Stimulated activated CD4-positive, alpha-beta T cell treated with anti-CD3 and anti-CD28 coated beads, Interleukin-1b, Interleukin-23, amount 100 ng/mL, for 1 hour (primary cell): ENCODE measurements around the gene TRABD2A.
"Not testable (repeated sequence)": the region's sequence is repeated elsewhere in the genome, so short reads cannot be mapped to it uniquely, and the experiment has no call there.

Source experiments
- DNase-seq, 2 donors: peaks; one replicate each; pipeline ENCODE4 v3.0.0-alpha.2; 2020; ENCODE audit warnings: low read depth in 2 of 2

TRABD2A gene

DNA sequence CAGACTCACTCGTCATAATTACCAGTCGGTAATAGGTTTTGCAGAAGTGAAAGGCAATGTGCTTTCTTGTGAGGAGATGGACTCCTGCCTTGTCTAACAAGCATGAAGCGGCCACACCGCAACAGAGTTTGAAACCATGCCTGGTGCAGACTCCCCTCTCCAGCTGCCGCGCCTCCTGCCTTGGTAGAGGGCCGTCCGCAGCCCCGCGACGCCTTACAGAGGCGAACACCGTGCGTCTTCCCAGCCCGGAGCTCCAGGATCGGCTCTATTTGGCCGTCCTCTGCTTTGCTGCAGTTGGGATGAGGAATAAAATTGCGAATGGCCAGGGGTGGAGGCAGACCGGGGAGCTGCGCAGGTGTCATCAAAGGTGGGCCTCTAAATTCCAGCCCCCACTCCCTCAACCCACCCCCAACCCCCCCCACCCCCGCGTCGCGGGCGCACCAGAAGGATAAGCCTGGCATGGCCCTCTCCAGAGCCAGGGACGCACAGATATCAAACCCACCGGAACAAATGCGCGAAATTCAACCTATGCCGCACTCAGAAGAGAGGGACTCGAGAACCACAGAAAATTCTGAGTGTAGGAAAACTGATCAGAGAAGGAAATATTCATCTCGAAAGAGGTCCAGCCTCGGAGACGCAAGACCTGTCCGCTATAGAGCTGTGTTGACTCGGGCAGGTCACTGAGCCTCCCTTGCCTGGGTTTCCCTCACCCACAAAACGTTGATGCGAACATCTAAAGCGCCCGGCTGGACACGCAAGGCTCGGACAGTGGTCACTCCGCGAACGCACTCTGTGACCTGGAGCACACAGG, 1.1 kb downstream of the TRABD2A start:
- no peak for DNase-seq

DNA sequence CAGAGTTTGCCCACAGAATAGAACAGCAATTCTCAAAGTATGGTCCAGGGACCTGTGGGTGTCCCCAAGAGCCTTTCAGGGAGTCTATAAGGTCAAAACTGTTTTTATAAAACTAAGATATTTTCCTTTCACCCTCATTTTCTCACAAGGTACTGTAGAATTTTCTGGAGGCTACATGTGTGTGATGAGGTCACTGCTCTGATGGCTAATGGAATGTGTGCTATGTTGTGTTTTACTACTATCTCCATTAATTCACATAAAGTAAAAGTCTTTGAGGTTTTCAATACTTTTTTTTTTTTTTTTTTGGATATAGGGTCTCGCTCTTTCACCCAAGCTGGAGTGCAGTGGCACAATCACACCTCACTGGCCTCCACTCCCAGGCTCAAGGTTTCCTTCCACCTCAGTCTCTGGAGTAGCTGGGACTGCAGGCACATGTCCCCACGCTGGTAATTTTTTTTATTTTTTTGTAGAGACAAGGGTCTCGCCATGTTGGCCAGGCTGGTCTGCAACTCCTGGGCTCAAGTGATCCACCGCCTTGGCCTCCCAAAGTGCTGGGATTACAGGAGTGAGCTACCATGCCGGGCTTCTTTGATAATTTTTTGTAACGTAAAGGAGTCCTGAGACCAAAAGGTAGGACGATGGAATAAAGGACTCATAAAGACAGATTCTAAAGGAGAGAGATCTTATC, 1.8 kb downstream of the TRABD2A start:
- DNase-seq, result no peak

DNA sequence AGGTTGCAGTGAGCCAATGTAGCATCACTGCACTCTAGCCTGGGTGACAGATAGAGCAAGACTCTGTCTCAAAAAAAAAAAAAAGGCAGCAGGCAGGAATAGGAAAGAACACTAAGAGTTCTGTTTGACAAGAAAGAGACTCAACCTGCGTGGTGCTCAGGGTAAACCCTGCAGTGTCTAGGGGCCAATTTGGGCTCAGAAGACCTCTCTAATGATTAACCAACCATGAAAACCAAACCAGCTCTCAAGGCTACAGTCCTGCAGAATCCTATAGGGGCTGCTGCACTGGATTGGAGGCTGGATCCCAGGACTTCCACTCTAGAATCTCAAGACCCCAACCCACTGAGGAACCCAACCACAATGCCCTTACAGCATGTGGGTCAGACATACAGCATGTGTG, 2.4 kb downstream of the TRABD2A start:
- DNase-seq, result no peak

DNA sequence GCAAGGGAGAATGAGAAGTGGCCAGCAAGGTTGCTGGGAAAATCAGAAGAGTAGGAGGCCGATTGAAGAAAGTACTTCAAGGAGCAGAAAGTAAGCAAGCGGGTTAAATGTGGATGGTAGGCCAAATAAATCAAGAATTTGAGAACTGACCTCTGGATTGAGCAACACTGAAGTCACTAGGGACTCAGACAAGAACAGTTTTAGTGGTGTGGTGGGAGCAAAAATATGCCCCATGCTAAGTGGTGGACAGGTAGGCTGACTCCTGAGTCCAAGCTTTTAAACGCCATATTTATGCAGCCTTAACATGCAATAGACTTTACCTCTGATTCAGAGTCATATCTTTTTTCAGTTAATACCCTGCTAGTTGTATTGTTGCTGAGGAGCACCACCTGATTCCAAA, 4.5 kb downstream of the TRABD2A start:
- DNase-seq, result no peak

DNA sequence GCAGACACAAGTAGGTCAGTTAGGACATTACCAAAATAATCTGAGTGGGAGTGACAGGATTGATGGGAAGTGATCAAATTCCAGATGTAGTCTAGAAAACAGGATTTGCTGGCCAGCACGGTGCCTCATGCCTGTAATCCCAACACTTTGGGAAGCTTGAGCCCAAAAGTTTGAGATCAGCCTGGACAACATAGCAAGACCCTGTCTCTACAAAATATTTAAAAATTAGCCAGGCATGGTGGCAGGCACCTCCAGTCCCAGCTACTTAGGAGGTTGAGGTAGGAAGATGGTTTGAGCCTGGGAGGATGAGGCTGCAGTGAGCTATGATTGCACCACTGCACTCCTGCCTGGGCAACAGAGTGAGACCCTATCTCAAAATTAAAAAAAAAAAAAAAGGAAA, 5.3 kb downstream of the TRABD2A start:
- not testable (repeated sequence) for DNase-seq

DNA sequence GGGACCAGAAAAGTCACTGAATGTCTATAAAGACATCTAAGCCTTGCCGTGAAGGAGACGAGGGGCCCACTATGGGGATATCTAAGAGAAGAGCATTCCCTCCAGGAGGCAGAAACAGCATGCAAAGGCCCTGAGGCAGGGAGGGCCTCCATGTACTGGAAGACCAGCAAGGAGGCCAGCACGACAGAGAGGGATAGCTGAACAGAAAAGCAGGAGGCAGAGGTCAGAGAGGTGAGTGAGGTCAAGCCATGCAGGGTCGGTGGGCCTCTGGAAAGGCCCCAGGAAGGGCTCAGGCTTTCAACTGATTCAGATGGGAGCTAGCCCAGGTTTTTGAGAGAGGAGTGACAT, 5.7 kb downstream of the TRABD2A start:
- DNase-seq, result no peak

DNA sequence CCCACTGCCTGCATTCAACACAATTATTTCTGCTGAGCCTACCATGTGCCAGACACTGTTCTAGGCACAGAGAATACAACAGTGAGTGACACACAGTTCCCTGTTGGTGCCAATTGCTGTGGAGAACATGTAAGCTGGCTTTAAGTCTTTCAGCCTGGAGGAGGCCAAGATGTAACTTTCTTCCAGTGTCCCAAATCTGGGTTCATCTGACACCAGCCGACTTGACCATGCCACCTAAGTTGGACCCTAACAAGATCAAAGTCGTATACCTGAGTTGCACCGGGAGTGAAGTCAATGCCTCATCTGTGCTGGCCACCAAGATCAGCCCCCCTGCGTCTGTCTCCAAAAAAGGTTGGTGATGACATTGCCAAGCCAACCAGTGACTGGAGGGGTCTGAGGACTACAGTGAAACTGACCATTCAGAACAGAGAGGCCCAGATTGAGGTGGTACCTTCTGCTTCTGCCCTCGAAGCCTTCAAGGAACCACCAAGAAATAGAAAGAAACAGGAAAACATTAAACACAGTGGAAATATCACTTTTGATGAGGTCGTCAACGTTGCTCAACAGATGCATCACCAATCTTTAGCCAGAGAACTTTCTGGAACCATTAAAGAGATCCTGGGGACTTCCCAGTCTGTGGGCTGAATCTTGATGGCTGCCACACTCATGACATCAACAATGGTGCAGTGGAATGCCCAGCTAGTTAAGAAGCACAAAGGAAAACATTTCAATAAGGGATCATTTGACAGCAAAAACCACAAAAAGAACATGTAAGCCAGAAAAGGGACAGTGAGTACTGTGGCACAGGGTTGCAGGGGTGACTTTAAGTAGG, 6.3 kb downstream of the TRABD2A start:
- no peak for DNase-seq

DNA sequence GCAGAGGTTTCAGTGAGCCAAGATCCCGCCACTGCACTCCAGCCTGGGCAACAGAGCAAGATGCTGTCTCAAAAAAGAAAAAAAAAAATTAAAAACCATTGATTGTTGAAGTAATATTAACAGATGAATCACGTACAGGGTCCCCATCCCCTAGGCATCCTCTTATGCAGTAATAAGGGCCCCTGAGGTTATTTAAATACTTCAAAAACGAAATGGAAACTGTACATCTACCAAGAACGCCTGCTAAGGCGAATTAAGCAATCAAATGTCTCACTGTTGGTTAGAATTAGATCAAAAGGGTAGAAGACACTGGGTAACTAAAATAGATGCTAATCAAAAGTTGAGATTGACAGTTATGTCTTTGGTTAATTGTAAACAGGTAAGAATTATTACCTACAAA, 7.5 kb downstream of the TRABD2A start:
- DNase-seq, result no peak

DNA sequence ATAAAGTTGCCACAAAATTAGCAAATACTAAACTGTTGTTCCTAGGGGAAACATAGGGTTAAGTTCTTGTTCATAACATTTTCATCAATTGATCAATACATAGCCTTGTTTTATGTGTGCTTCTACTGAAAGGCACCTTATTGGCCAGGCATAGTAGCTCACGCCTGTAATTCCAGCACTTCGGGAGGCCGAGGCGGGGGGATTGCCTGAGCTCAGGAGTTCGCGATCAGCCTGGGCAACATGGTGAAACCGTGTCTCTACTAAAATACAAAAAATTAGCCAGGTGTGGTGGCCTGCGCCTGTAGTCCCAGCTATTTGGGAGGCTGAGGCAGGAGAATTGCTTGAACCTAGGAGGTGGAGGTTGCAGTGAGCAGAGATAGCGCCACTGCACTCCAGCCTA, 8.2 kb downstream of the TRABD2A start:
- DNase-seq, result not testable (repeated sequence)

DNA sequence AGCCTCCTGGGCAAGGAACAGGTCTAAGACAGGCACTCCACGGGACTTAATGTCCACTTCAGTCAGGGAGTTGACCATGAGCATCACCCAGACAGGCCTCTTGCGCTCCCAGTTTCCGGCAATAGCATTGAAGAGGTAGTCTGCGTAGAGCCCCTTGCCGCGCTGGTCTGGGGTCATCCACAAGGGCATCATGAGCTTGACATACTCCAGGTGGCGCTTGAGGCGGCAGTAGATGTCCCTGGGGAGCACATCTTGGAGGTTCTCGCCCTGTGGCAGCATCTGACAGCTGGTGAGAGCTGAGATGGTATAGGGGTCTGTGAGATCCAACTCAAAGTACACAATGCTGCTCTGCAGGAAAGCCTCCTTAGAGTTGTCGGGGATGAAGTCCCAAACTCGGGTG, 10.6 kb downstream of the TRABD2A start:
- no peak for DNase-seq

DNA sequence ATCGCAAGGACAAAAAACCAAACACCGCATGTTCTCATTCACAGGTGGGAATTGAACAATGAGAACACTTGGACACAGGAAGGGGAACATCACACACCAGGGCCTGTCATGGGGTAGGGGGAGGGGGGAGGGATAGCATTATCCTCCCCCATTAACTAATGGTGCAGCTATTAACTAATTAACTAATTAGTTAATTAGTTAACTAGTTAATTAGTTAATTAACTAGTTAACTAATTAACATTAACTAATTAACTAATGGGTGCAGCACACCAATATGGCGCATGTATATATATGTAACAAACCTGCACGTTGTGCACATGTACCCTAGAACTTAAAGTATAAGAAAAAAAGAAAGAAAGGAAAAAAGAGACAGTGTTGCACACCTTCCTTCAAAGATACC, 12.6 kb downstream of the TRABD2A start:
- not testable (repeated sequence) for DNase-seq

DNA sequence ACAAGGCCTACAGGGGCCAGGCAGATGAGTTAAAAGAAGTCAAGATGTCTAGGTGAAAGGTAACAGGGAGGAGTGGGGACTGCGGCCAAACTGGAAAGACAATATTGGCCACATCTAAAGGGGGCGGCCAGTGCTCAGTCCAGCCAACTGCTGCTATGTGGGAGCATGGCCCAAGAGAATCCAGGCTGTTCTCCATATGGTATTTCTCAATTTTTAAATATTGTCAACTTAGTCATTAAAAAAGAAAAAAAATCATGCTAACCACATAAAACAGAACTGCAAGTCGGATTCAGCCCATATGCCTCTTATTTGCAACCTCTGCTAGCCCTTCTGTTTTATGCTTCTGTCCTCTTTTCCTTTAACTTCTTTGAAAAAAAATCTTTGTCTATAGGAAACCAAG, 14.8 kb downstream of the TRABD2A start:
- DNase-seq, result no peak

DNA sequence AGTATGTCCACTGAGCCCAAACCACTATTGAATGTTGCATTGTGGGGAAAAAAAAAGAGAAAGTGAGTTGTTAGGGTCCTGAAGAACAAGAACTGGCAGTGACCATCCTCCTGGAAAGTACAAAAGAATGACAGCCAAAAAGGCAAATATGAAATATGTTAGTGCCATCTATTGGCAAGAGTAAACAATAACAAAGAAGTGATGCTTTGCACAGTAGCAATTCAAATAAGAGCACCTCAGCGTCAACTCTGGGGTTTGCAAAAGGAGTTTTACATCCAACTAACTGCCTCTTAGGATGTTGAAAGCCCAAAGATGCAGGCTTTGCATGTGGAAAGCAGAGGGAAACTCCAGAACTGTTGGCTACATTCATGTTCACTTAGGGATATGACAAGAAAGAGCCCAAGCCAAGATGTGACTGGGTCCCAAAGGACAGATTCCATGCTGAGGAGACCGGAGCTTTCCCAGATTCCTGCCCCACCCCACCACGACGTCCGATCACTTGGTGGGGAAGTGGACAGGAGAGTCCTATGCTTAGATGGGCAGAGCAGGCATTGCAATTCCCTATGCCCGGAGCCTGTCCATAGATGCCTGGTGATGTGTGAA, 15.6 kb downstream of the TRABD2A start:
- no peak for DNase-seq

DNA sequence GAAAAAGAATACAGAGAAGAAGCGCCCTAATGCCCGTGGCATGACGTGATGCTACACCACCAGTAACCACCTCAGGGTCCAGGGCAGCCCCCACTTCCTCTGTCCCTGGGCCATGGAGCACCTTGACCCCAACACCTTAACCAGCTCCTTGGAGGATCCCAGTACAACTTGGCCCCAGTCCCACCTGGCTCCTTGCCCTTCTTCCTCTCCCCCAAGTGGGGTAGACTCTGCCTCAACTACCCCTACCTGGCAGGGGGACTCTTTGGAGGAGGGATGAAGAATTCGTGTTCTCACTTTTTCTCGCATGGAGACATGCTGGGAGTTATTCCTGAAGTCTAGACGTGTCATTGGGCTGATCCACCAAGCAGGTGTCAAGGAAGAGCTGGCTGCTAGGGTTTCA, 18.9 kb downstream of the TRABD2A start:
- DNase-seq, result no peak

DNA sequence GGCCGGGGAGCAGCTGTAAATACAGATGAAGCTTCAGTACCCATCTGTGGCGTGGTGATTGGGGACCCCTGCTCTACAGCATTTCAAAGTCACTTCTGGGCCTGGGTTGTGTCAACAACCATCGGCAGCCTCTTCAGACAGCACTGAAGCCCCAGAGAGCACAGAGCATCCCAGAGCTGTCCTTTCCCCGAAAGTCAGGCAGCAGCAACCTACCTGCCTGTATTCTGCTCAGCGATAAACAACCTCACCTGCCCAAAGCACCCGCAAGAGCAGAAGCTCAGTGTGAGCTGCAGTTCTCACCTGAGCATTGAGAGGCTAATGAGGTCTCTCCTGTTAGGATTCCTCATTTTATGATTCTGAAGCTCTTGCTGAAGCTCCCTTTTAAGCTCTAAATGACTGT, 19.3 kb downstream of the TRABD2A start:
- DNase-seq, result no peak

DNA sequence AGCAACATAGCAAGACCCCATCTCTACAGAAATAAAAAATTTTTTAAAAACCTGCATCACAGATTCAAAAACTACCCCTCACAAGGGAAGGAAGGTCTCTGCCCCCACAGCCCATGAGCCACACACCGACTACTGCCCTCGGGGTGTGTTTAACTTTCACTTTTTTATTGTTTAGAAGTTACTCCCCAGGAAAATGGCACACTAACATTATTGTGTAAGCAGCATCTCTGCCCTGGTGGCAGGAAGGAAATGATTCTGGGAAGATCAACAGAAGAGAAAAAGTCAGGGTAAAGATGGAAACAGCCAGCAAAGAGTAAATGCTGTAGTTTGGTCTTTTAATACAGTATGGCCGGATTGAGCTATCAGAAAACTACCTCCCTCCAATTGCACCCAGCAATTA, 21.9 kb downstream of the TRABD2A start:
- no peak for DNase-seq

DNA sequence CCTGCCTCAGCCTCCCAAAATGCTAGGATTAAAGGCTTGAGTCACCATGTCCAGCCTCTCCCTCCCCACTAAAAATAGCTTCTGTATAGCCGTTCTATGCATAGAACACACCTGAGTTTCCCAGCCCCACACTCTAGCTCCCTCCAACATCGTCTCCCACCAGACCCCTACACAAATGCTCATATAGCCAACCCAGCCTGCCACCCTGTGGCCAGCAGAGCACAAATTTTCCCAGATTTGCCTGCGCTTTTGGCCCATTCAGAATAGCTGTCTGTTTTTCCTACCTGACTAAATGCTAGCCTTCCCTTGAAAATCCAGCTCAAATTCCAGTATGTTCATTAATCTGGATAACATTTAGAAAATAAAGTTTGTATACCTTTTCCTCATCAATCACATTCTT, 22.8 kb downstream of the TRABD2A start:
- no peak for DNase-seq

DNA sequence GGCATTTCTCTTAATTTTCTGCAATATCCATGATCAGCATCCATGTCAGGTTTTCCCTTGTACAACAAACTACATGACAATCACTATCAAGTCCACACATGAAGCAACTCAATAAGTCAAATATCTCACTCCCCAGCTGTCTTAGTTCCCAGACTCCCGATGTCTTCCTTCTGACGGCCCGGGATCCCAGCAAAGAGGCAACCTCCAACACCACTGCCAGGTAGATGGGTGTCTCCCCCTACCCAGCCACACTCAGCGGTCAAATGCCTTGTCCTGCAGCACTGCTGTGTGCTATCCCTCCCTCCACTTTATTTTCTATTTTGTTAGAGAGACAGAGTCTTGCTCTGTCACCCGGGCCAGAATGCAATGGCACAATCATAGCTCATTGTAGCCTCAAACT, 23.3 kb downstream of the TRABD2A start:
- no peak for DNase-seq

DNA sequence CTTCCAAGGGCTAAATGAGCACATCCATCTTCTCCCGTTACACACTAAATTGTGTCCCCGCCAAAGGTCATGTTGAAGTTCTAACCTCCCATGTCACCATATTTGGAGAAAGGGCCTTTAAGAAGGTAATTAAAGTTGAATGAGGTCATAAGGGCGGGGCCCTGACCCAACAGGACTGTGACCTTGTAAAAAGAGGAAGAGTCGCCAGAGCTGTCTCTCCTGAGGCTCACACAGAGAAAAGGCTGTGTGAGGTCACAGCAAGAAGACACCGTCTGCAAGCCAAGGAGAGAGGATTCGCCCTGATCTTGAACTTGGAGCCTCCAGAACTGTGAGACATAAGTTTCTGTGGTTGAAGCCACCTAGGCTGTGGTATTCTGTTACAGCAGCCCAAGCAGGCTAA, 24.1 kb downstream of the TRABD2A start:
- no peak for DNase-seq

DNA sequence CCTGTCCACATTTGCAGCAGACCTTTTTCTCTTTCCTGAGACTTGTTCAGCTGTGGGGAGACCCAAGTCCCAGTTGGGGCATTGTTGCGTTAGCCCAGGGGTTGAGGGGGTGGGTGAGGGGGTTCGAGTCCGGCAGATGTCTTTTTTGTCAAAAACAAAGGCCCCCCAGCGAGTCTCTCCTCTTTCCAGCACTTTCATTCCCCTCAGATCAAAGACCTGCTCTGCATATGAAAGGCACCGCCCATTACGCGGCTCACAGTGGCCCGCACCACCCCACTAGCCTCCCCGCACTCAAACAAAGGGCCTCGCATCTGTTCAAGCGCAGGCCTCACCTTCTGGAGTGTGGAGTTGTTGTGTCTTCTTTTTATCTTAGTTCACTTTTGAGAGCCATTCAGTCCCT, 25.2 kb downstream of the TRABD2A start:
- DNase-seq, result no peak

DNA sequence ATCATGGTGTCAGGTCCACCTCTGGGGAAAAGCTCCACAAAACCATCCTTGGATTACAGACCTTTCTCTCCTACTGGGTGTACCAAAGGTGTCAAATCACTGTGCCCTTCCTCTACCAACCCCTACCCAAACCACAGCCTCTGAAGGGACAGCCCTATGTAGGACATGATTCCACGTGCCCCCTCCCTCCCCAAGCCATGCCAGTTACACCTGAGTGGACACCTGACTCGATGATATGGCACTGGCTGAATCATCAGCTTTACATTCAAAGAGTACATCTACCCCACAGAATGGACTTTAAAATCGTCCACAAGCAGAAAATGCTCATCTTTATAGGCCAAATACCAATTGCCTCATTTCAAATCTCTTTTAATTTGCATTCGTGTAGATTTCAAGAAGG, 26.0 kb downstream of the TRABD2A start:
- DNase-seq, result no peak

DNA sequence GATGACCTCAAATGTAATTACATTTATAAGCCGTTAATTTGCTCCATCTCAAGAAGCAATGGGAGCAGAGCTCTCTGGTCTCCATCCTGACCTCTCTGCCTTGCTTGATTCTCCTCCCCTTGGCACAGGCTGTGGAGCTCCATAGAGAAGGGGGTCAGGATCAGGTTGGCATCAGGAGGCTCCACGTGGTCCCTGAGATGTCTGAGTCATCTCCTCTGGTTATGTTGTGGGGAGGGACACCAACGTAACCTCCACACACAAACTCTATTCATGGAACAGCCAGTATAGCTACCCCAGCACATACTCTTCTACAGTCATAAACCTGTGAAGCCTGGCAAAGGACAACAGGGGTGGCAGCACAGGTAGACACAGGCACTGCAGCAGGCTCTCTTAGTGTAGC, 29.0 kb downstream of the TRABD2A start:
- DNase-seq, result no peak
